ENCODE data around the gene ADGRL2.

Gene ADGRL2

DNA sequence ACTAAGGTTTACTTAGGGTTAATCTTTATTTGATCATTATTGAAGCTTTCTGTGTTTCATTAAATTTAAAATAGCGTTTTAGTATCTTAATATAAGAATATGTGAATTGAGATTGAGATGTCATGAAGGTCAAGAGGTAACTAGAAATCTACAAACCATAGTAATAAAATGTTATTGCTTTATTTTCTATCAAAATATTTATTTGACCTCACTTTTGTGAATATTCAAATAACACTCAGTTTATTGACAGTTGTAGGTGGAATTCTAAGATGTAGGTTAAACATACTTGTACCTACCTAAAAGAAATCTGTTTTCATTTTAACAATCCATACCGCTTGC, 5.7 kb downstream of the ADGRL2 start:
- DNase-seq: no peak

GRCh38 chr1:81808760-81809159, 8.0 kb downstream of the ADGRL2 start:
- DNase-seq: peak in 1 of 2 experiments; percentile 36

GRCh38 chr1:81809808-81810207, 9.1 kb downstream of the ADGRL2 start:
- DNase-seq: no peak

DNA sequence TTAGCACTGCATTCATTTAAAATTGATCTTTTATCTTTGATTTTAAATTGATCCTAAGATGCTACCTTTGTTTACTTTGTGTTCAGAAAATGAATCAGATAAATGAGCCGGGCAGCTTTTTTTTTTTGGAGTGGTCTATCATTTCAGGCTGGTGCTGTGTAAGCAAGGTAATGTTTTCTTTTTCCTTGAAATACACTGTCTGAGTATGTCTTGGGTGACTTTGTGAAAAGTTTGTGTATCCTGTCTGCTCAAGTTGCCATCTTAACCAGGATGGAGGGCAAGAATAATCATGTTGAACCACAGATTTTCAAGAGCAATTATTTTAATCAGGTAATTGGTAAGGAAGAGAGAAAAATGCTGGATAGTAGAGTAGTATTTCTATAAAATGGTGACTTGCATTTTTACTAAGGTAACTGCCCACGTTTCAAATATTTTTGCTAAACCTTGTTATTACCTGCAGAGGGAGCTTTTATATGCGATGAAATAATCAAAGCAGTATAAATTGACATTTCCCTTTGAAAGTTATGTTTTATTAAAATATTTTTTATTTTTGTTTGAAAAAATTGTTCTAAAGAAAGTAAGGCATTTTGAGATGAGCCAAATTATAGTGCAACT, 11.1 kb downstream of the ADGRL2 start:
- peak in 1 of 2 experiments; percentile 15 for DNase-seq

DNA sequence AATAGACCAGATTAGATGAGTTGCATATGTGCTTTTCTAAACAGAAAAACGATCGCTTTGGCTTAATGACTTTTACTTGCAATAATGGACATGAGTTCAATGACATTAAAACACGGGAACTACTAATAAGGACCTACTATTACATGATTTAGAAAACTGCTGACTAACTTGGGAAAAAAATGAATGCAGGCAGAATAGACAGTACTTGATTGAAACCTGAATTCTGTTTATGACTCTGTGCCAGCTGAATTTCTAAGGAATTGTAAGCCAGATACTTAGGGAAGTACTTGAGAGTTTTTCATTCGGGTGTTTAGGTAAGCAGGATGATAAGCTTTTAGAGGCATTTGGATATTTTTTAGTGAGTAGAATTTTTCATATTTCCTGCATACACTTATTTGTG, 12.0 kb downstream of the ADGRL2 start:
- DNase-seq: peak in 1 of 2 experiments; percentile 24

DNA sequence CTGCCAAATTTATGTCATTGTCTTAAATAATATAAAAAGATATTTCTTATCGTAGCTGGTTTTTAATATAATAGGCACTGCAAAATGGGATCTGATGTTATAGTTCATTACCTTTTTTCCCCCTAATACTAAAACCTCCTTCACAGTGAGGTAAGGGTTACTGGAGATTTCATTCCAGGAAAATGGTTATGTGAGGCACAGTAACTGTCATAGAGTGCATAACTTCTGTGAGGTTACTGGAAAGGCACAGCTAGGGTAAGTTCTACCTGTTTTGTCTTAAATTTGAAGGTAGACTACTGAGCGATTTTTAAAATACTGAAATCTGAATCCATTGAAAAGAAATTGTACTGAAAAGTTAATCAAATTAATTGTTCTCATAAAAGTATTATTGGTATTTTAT, 13.0 kb downstream of the ADGRL2 start:
- no peak for DNase-seq

GRCh38 chr1:81819613-81820012, 18.9 kb downstream of the ADGRL2 start:
- no peak for DNase-seq

GRCh38 chr1:81820765-81821164, 20.0 kb downstream of the ADGRL2 start:
- DNase-seq: no peak

GRCh38 chr1:81823082-81823481, 22.3 kb downstream of the ADGRL2 start:
- DNase-seq: no peak

DNA sequence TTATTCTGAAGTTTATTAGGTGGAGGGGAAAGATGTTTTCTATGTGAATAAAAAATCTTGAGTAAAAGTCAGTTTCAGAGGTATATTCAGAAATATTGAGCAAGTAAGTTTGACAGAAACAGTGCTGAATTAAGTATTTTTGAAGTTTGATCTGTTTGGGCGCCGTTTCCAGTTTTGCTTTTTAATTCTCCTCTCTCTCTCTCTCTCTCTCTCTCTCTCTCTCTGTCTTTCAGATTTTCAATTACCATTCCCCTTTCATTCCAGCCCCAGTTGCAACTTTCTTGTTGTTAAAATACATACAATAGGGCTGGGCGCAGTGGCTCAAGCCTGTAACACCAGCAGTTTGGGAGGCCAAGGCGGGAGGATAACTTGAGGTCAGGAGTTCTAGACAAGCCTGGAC, 24.0 kb downstream of the ADGRL2 start:
- no peak for DNase-seq

GRCh38 chr1:81827942-81828341, 27.2 kb downstream of the ADGRL2 start:
- DNase-seq: no peak

DNA sequence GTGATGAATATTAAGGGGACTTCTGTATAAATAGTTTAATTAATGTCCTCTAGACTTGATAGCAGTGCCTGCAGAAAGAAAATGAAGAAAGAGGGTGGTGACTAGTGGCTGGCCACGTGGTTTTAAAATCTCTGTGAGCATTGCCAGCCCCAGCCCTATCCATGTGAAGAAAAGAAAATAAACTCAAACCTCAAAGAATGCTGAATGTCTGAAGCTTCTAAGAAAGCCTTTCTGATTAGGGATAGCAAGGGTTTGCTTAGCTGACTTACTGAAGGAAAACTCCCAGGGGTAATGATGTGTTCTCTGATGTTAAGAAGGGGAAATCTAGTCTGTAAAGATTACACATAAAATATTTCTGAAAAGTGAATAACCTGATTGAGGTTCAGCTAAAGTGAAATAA, 31.8 kb downstream of the ADGRL2 start:
- no peak for DNase-seq

- DNase-seq: no peak
Observed at GRCh38 chr1:81833722-81834121, 33.0 kb downstream of the ADGRL2 start.

DNA sequence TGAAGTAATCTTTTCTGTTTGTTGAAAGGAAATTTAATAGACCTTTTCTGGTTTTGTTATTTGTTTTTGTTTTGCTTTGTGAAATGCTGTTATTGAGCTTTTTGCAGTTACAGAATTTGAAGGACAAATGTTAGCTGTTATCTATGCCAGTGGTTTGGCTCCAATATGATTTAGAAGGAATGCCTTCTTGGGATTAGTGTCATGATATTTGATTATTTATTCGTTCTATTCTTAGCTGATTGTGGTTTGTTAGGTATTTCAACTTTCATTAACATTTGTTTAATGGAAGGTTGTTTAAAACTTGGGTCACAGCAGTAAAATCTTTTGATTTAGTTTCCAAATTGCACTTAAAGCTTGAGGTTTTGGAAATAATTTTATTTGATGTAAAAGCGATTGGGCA, 33.5 kb downstream of the ADGRL2 start:
- no peak for DNase-seq

DNA sequence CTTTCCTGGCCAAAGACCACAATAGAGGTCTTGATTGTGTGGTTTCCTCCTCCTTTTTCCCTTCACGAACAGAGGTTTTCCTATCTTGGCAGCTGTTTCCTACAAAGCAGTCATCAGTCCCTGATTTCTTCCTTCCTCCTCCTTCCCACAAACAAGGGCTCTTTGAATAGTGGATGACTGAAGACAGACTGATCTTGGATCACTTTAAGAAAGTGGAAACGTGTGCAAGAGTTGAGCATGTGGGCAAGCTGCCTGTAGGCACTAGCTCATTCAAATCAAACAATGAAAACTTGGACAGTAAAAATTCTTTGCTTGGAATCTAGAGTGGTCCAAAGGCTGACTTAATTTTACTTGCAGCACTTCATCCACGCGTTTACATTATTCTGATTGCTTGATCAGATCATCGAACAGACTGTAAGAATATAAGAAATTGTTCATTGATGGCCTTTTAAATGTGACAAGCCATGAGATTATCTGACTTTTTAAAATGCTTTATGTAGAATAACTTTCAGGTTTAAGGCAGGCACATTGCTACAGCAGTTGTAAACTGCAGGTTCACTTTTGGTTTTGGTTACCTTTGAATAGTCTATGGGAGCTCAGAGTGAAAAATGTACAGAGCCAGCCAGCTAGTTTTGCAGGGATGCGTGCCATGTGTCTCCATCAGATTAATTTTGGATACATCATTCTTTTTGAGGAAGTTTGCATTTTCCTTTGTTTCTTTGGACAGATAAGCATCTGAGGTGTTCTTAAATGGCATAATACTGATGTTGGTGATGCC, 34.4 kb downstream of the ADGRL2 start:
- no peak for DNase-seq

DNA sequence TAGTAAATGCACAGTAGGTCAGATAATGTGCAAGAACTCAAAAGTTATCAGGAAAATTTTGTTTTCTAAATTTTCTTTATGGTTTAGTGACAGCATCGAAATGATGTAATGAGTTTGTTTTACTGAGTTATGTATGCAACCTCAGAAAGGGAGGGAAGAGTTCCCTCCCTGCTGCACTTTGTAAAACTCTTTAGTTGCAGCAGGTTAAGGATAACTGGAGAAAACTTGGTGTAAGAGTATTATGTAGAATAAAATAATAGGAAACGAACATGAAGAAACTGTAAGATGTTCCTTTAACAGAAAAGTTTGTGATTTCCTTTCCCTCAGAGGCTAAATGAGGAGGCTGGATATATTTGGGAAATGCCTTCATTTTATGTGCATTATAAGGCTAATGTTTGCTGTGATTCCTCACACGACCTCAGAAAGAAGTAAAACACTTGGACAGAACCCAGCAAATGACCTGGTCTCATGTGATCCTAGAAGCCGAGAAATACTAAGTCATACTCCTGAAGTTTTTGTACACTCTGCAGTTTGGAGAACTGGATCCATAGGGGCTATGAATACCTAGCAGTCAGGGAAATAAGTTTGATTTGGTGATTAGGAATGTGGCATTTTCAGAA, 35.4 kb downstream of the ADGRL2 start:
- no peak for DNase-seq

GRCh38 chr1:81838600-81839218, 38.0 kb downstream of the ADGRL2 start:
- no peak for DNase-seq

DNA sequence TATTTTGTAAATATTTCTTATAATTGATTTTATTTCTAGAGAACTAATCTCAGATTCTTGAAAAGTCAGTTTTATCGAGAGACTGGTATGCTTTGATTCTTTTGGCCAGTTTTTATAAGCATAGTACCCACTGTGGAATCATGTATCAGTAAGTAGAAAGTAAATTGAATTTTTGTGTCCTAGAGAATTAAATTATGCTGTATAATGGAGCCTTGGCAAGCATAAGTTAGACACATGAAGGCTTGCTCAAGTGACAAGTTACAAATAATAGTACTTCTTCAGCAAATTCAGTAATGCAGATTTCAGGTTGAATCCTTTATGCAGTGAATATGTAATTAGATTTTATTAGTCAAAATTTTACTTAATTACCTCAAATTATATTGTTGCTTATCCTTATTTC, 40.1 kb downstream of the ADGRL2 start:
- no peak for DNase-seq

DNA sequence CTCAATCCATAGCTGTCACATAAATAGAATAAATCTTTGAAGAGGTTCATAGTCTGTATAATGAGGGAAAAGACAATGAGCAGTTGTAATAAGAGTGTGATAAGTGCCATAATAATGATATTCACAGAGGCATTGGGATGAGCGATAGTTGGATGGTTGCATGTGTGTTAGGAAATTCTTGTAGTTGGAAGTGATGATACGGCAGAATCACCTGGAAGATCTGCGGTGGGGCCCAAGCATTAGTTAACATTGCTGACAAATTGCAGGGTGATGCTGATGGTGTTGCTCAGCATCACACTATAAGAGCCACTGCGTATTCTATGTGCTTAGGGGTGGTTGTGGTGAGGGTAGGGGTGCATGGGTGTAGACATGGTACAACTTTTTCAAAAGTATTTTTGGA, 41.1 kb downstream of the ADGRL2 start:
- no peak for DNase-seq

DNA sequence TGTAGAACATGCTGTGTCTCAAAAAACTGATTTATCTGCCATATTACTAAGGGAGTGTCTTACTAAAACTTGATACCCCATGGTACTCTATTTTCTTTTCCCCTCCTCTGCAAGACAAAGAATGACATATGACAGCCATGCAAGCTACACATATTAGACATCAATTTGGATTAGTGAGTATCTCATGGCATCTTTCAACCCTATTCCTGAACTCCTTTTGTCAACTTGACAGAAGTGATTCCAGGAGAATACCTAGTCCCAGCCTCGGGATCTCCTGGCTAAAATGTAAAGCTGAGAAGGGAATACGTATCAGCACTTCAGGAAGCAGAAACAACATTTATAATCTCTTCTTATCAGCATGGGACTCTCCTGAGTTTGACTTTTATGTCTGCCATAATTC, 43.7 kb downstream of the ADGRL2 start:
- no peak for DNase-seq

GRCh38 chr1:81846630-81847029, 45.9 kb downstream of the ADGRL2 start:
- DNase-seq: no peak

- DNase-seq: no peak
Observed at GRCh38 chr1:81847063-81847462, 46.3 kb downstream of the ADGRL2 start.

- no peak for DNase-seq
Observed at GRCh38 chr1:81848880-81849682, 48.3 kb downstream of the ADGRL2 start.

All from NCI-H524 (cell line).